K562 (cell line): ENCODE data around the gene AIFM3. TPM values are rescaled to one million over a fixed set of nuclear protein-coding genes. Genes with fewer than 3 reads are reported as not detected.
A peak's percentile ranks its signal among the peaks of the same experiment; 100 is the strongest.

ENCODE experiments used
- ARID1B ChIP-seq: fragments of 450-650 bp; IDR thresholded peaks from 2 replicates; pipeline ENCODE4 v1.6.1; 2016; ENCODE audit warnings: antibody characterized with exemption, mild to moderate bottlenecking, inconsistent platforms
- BRD4 ChIP-seq: fragments of 200-600 bp; sonication (generic); IDR thresholded peaks from 2 replicates; pipeline ENCODE4 v1.6.1; 2017; ENCODE audit warnings: inconsistent platforms
- BRF1 ChIP-seq: IDR thresholded peaks from 3 replicates; pipeline ENCODE4 v1.6.1; 2011; ENCODE audit warnings: borderline replicate concordance, mild to moderate bottlenecking; ENCODE audit not compliant: insufficient read length; ENCODE audit errors: extremely low read depth
- CEBPG ChIP-seq, 3 experiments: fragments of 200-800 bp in 1 of 3; sonication (Bioruptor generic) in 1 of 3; sonication (generic) in 1 of 3; formaldehyde crosslinking in 1 of 3; IDR thresholded peaks in 2 of 3; conservative IDR thresholded peaks in 1 of 3; 2 replicates each; pipeline versions ENCODE4 v1.6.1 to v1.8.0; 2016 to 2022; ENCODE audit warnings: missing compliant biosample characterization in 2 of 3, missing genetic modification characterization in 2 of 3, mild to moderate bottlenecking in 1 of 3, missing genetic modification reagents in 1 of 3
- CREM ChIP-seq: IDR thresholded peaks from 2 replicates; pipeline ENCODE4 v1.6.1; 2014; ENCODE audit warnings: antibody characterized with exemption, low read depth
- E2F6 ChIP-seq, 2 experiments: IDR thresholded peaks; 2 replicates each; pipeline ENCODE4 v1.6.1; 2011; ENCODE audit warnings: borderline replicate concordance in 1 of 2, control low read depth in 1 of 2, low read depth in 1 of 2, low read length in 1 of 2, mild to moderate bottlenecking in 1 of 2, mixed read lengths in 1 of 2, moderate library complexity in 1 of 2; ENCODE audit not compliant: insufficient read depth in 1 of 2, insufficient read length in 1 of 2, poor library complexity in 1 of 2, severe bottlenecking in 1 of 2; ENCODE audit errors: extremely low read depth in 1 of 2
- GABPA ChIP-seq: fragments of 200-800 bp; sonication (Bioruptor generic); conservative IDR thresholded peaks from 2 replicates; pipeline ENCODE4 v1.6.1; 2016; ENCODE audit warnings: low read depth, missing genetic modification characterization, missing compliant biosample characterization
- GATAD2B ChIP-seq: fragments of 450-650 bp; IDR thresholded peaks from 2 replicates; pipeline ENCODE4 v1.6.1; 2017; ENCODE audit warnings: mild to moderate bottlenecking, borderline replicate concordance
- HEY1 ChIP-seq: fragments of 250-450 bp; sonication (Bioruptor Pico); IDR thresholded peaks from 2 replicates; pipeline ENCODE4 v1.5.0; 2020; ENCODE audit warnings: mild to moderate bottlenecking, moderate library complexity, borderline replicate concordance
- MEF2A ChIP-seq: IDR thresholded peaks from 2 replicates; pipeline ENCODE4 v1.6.1; 2011; ENCODE audit warnings: low read depth, mild to moderate bottlenecking, low read length, moderate library complexity; ENCODE audit not compliant: control insufficient read depth
- MEF2D ChIP-seq: conservative IDR thresholded peaks from 2 replicates; pipeline ENCODE4 v1.6.1; 2016; ENCODE audit warnings: low read depth, missing genetic modification characterization, missing compliant biosample characterization
- MIER1 ChIP-seq: fragments of 450-650 bp; IDR thresholded peaks from 2 replicates; pipeline ENCODE4 v1.6.1; 2016; ENCODE audit warnings: antibody characterized with exemption, mild to moderate bottlenecking, low read depth
- RBM14 ChIP-seq: fragments of 200-400 bp; formaldehyde crosslinking; IDR thresholded peaks from 2 replicates; pipeline ENCODE4 v1.6.1; 2018; ENCODE audit warnings: low read depth, mild to moderate bottlenecking, low read length, moderate library complexity, borderline replicate concordance; ENCODE audit not compliant: insufficient read depth
- RFX1 ChIP-seq: fragments of 450-650 bp; IDR thresholded peaks from 2 replicates; pipeline ENCODE4 v1.6.1; 2016; ENCODE audit warnings: mild to moderate bottlenecking, moderate library complexity
- RFX7 ChIP-seq: fragments of 250-450 bp; sonication (Bioruptor Pico); IDR thresholded peaks from 2 replicates; pipeline ENCODE4 v1.5.1; 2021; ENCODE audit warnings: mild to moderate bottlenecking
- SRSF9 ChIP-seq: fragments of 200-400 bp; formaldehyde crosslinking; IDR thresholded peaks from 2 replicates; pipeline ENCODE4 v1.6.1; 2017; ENCODE audit warnings: low read depth, low read length, borderline replicate concordance
- SUPT5H ChIP-seq: fragments of 450-650 bp; IDR thresholded peaks from 2 replicates; pipeline ENCODE4 v1.6.1; 2016
- TEAD4 ChIP-seq, 2 experiments: sonication (generic) in 1 of 2; formaldehyde crosslinking in 1 of 2; IDR thresholded peaks; 2 replicates each; pipeline versions ENCODE4 v1.6.1 to v1.8.0; 2012 to 2022; ENCODE audit warnings: borderline replicate concordance in 1 of 2, inconsistent platforms in 1 of 2, low read length in 1 of 2, mild to moderate bottlenecking in 1 of 2, missing genetic modification reagents in 1 of 2
- ZC3H11A ChIP-seq: IDR thresholded peaks from 2 replicates; pipeline ENCODE4 v1.6.1; 2012; ENCODE audit warnings: low read depth, low read length, improper control_type of control experiment
- ZFP30 ChIP-seq: fragments of 250-450 bp; sonication (Bioruptor Pico); IDR thresholded peaks from 2 replicates; pipeline ENCODE4 v1.8.0; 2022; ENCODE audit warnings: moderate library complexity, mild to moderate bottlenecking, inconsistent platforms, borderline replicate concordance
- ZNF165 ChIP-seq: fragments of 250-450 bp; sonication (Bioruptor Pico); IDR thresholded peaks from 2 replicates; pipeline ENCODE4 v1.4.0; 2020; ENCODE audit warnings: borderline replicate concordance
- ZNF253 ChIP-seq: fragments of 250-450 bp; sonication (Bioruptor Pico); conservative IDR thresholded peaks from 2 replicates; pipeline ENCODE4 v1.6.1; 2021; ENCODE audit warnings: mild to moderate bottlenecking
- ZNF280B ChIP-seq: fragments of 250-450 bp; sonication (Bioruptor Pico); IDR thresholded peaks from 2 replicates; pipeline ENCODE4 v1.5.1; 2021; ENCODE audit warnings: mild to moderate bottlenecking
- ZNF347 ChIP-seq: fragments of 450-650 bp; formaldehyde crosslinking; IDR thresholded peaks from 2 replicates; pipeline ENCODE4 v1.4.0; 2020; ENCODE audit warnings: low read depth, mild to moderate bottlenecking, moderate library complexity
- ZNF589 ChIP-seq: fragments of 200-800 bp; sonication (Bioruptor generic); IDR thresholded peaks from 2 replicates; pipeline ENCODE4 v1.6.1; 2016; ENCODE audit warnings: low read depth, missing genetic modification characterization, missing compliant biosample characterization
- polyA plus RNA-seq, 8 experiments: library from polyadenylated mRNA; depleted of rRNA in 4 of 8; stranded (reverse) in 5 of 8; unstranded in 3 of 8; fragments of >200 nt; fragmentation: Nextera tagmentation in 2 of 8; fragmentation: Illumina TruSeq in 1 of 8; extraction: Ambion mirVana in 2 of 8; extraction: Trizol in 1 of 8; gene quantifications; 2 replicates each; pipeline versions ENCODE4 v1.2.1 to v1.2.3, GENCODE V29; 2011 to 2014; ENCODE audit warnings: inconsistent platforms in 1 of 8, missing spikeins in 1 of 8
- total RNA-seq, 7 experiments: library from RNA; depleted of rRNA in 6 of 7; stranded (reverse); fragments of >200 nt in 6 of 7; fragmentation: Illumina TruSeq in 2 of 7; extraction: Trizol in 2 of 7; gene quantifications; 2 replicates each; pipeline versions ENCODE4 v1.2.1 to v1.2.3, GENCODE V29; 2011 to 2021; ENCODE audit warnings: low replicate concordance in 1 of 7

AIFM3 gene
- total and polyA plus RNA-seq, 9 of the 15 experiments (the other 6 are each of a cell fraction or from before 2014, with no cell fraction given), result 0.03 to 0.20 (median 0.07) TPM; not detected in 1

- TF ChIP-seq MEF2A, result no peak
- TF ChIP-seq BRF1, result no peak
- no peak for TF ChIP-seq E2F6 (IDR thresholded peaks at IDR 0.05; ENCODE audit: borderline replicate concordance in 1 of 2, extremely low read depth in 1 of 2, insufficient read depth in 1 of 2, insufficient read length in 1 of 2, low read depth in 1 of 2, low read length in 1 of 2, poor library complexity in 1 of 2, severe bottlenecking in 1 of 2)
- TF ChIP-seq ZNF165 (CRISPR knock-in tag), result no peak
- no peak for TF ChIP-seq ZNF347 (CRISPR knock-in tag)
- TF ChIP-seq CREM, result no peak
- no peak for TF ChIP-seq GABPA (tag)
- no peak for TF ChIP-seq GATAD2B
- TF ChIP-seq SUPT5H, result peak; percentile 14; the same call in 1 of the 2 replicates
- TF ChIP-seq SRSF9, result no peak
- peak; percentile 84; the same call in 1 of the 2 replicates for TF ChIP-seq ZC3H11A
- peak; percentile 63; the same call in 1 of the 2 replicates for TF ChIP-seq CEBPG (CRISPR knock-in tag; IDR thresholded peaks at IDR 0.05)
- TF ChIP-seq CEBPG (tag; conservative IDR thresholded peaks at IDR 0.05 in 1 of 2, IDR thresholded peaks at IDR 0.05 in 1 of 2), result no peak
- no peak; the same call in 1 of the 2 replicates for TF ChIP-seq TEAD4 (IDR thresholded peaks at IDR 0.05; ENCODE audit: low read length)
- TF ChIP-seq TEAD4 (CRISPR knock-in tag; IDR thresholded peaks at IDR 0.05; ENCODE audit: borderline replicate concordance), result peak; percentile 78; the same call in 1 of the 2 replicates
- no peak for TF ChIP-seq RFX1
- TF ChIP-seq ZNF589 (CRISPR knock-in tag), result no peak
- no peak for TF ChIP-seq ZNF280B (CRISPR knock-in tag)
- no peak for TF ChIP-seq MIER1
- TF ChIP-seq RFX7 (CRISPR knock-in tag), result no peak
- no peak for TF ChIP-seq MEF2D
- TF ChIP-seq BRD4, result no peak
- TF ChIP-seq RBM14, result no peak
- TF ChIP-seq ARID1B, result no peak
- TF ChIP-seq ZFP30 (CRISPR knock-in tag), result no peak
- no peak for TF ChIP-seq ZNF253
- no peak for TF ChIP-seq HEY1 (CRISPR knock-in tag)
Observed at GRCh38 chr22:20946080-20946986, 20.7 kb upstream of the AIFM3 start (continued).
